CD4-positive, alpha-beta T cell (primary cell): ENCODE results near the gene OPRL1. TPM values are rescaled to one million over a fixed set of nuclear protein-coding genes. Genes with fewer than 3 reads are reported as not detected.

ENCODE experiments used
- ATAC-seq: fragments of 200-7000 bp; cut with Tn5 transposase; one replicate; pipeline ENCODE4 v1.10.0; 2022; ENCODE audit warnings: mild to moderate bottlenecking; ENCODE audit not compliant: poor library complexity
- CTCF ChIA-PET: fragments of 350-600 bp; sonication (Branson Sonifier 250); formaldehyde crosslinking; loops from one replicate; lab custom pipeline; 2021; ENCODE audit warnings: antibody characterized with exemption, inconsistent platforms; lab: Charles Lee
- POLR2A ChIA-PET: fragments of 350-600 bp; sonication (Branson Sonifier 250); formaldehyde crosslinking; loops from one replicate; lab custom pipeline; 2021; ENCODE audit warnings: antibody characterized with exemption, inconsistent platforms; lab: Charles Lee
- DNase-seq, 14 experiments: peaks; one replicate each; pipeline ENCODE4 v3.0.0-alpha.2; 2013 to 2020; ENCODE audit warnings: mixed read lengths in 2 of 14
- H3K27ac ChIP-seq, 2 donors: one replicate each; pipeline versions ENCODE4 v1.5.1 to v1.7.0; 2013; ENCODE audit warnings: low read length in 2 of 2, low read depth in 1 of 2, mild to moderate bottlenecking in 1 of 2
- H3K27me3 ChIP-seq, 2 experiments: 1 replicate in 1 of 2; 2 replicates in 1 of 2; pipeline versions ENCODE4 v1.6.1 to v1.7.0; 2013; ENCODE audit warnings: low read length in 2 of 2, control low read depth in 1 of 2, mild to moderate bottlenecking in 1 of 2, moderate library complexity in 1 of 2; ENCODE audit not compliant: insufficient read depth in 2 of 2, control insufficient read depth in 1 of 2
- H3K36me3 ChIP-seq: one replicate; pipeline ENCODE4 v1.6.1; 2013; ENCODE audit warnings: low read length, control low read depth; ENCODE audit not compliant: insufficient read depth
- H3K4me1 ChIP-seq: one replicate; pipeline ENCODE4 v1.6.1; 2013; ENCODE audit warnings: low read length, control low read depth; ENCODE audit not compliant: insufficient read depth
- H3K4me3 ChIP-seq: one replicate; pipeline ENCODE4 v1.5.1; 2013; ENCODE audit warnings: mild to moderate bottlenecking, low read length, moderate library complexity
- H3K9me3 ChIP-seq, 2 experiments: 1 replicate in 1 of 2; 2 replicates in 1 of 2; pipeline versions ENCODE4 v1.6.1 to v1.7.0; 2013; ENCODE audit warnings: low read length in 2 of 2, mild to moderate bottlenecking in 2 of 2, control low read depth in 1 of 2, moderate library complexity in 1 of 2; ENCODE audit not compliant: control insufficient read depth in 1 of 2, insufficient read depth in 1 of 2
- H3K27ac Mint-ChIP-seq: one replicate; pipeline ENCODE4 v1.8.0; 2020; ENCODE audit warnings: mixed read lengths
- H3K27me3 Mint-ChIP-seq: one replicate; pipeline ENCODE4 v1.8.0; 2021; ENCODE audit warnings: mixed read lengths
- H3K36me3 Mint-ChIP-seq: one replicate; pipeline ENCODE4 v1.8.0; 2021; ENCODE audit warnings: low read depth, mixed read lengths
- H3K4me1 Mint-ChIP-seq: one replicate; pipeline ENCODE4 v1.8.0; 2021; ENCODE audit warnings: low read depth, mixed read lengths
- H3K4me3 Mint-ChIP-seq: one replicate; pipeline ENCODE4 v1.8.0; 2020; ENCODE audit warnings: mild to moderate bottlenecking, mixed read lengths
- H3K9me3 Mint-ChIP-seq: one replicate; pipeline ENCODE4 v1.8.0; 2020; ENCODE audit warnings: mixed read lengths
- CTCF ChIP-seq: fragments of 200-600 bp; IDR thresholded peaks from one replicate; pipeline ENCODE4 v1.8.0; 2022; ENCODE audit warnings: antibody characterized with exemption, mild to moderate bottlenecking
- intact Hi-C, 2 experiments: fragments of 100-400 bp; cut with DNase I in 1 of 2; cut with micrococcal nuclease in 1 of 2; formaldehyde crosslinking; loops; one replicate each; pipeline versions ENCODE4 v1.15.1 to v1.9.0; 2023 to 2025; cut with DNase I, micrococcal nuclease
- total RNA-seq, 174 experiments: library from RNA in 2 of 174; stranded (reverse) in 2 of 174; gene quantifications; one replicate each; pipeline ENCODE4 v1.2.3 and lab custom pipeline; 2021 to 2026

Gene OPRL1
- total RNA-seq, 2 experiments from 2014 or later, result 1.0 to 1.2 TPM

GRCh38 chr20:64106435-64106961 is 26.6 kb downstream of the OPRL1 start:
- no peak for TF ChIP-seq CTCF
- H3K27me3 Mint-ChIP-seq, result peaks cover 14% of the 10 kb centered on the region
- peaks cover 7% of the 10 kb centered on the region for H3K4me1 Mint-ChIP-seq
- no peak for DNase-seq
- no peak for ATAC-seq
- ChIA-PET POLR2A (no interaction called here), CTCF (no interaction called here)
- no peak overlapping the region for H3K4me3 Mint-ChIP-seq
- Histone ChIP-seq H3K27me3 (peaks cover 18 to 19% of the 10 kb centered on the region in 2 experiments), H3K9me3 (no peaks in the 10 kb centered on the region), H3K27ac (no peak overlapping the region), H3K4me1 (peaks cover 16% of the 10 kb centered on the region), H3K36me3 (no peaks in the 10 kb centered on the region), H3K4me3 (no peak overlapping the region)
- H3K36me3 Mint-ChIP-seq, result no peaks in the 10 kb centered on the region
- no peak overlapping the region for H3K27ac Mint-ChIP-seq
- H3K9me3 Mint-ChIP-seq, result no peaks in the 10 kb centered on the region
- intact Hi-C loops, result no loop called here

GRCh38 chr20:64106981-64107735 is 27.3 kb downstream of the OPRL1 start, which contains the start of gene NPBWR2:
TSS of gene NPBWR2 (minus strand) at chr20:64107565. CDS start at chr20:64106831, 734 bp downstream.
- POLR2A ChIA-PET, result no interaction called here
- H3K4me3 ChIP-seq, result no peak within 1 kb of the TSS
- peaks cover 13% of the 10 kb centered on the region for H3K27me3 Mint-ChIP-seq

More at GRCh38 chr20:64106981-64107735, 27.3 kb downstream of the OPRL1 start, which contains the start of gene NPBWR2:
- ATAC-seq (peak; percentile 96), DNase-seq (peak in 7 of 14 experiments; percentile 15 to 53 (median 29))
- H3K9me3 ChIP-seq, result no peaks in the 10 kb centered on the region
- H3K27me3 ChIP-seq, result peaks cover 11 to 15% of the 10 kb centered on the region in 2 experiments
- peaks cover 9% of the 10 kb centered on the region for H3K4me1 ChIP-seq
- intact Hi-C loops, result no loop called here
- no peak within 1 kb of the TSS for H3K4me3 Mint-ChIP-seq
- H3K36me3 ChIP-seq, result no peaks in the 10 kb centered on the region
- H3K4me1 Mint-ChIP-seq, result peaks cover 6% of the 10 kb centered on the region
- CTCF ChIA-PET, result no interaction called here
- no peaks in the 10 kb centered on the region for H3K9me3 Mint-ChIP-seq
- no peak within 1 kb of the TSS for H3K27ac Mint-ChIP-seq
- no peaks in the 10 kb centered on the region for H3K36me3 Mint-ChIP-seq
- H3K27ac ChIP-seq, result no peak within 1 kb of the TSS
- TF ChIP-seq CTCF, result no peak
